OCI-LY7 (cell line): ENCODE results near the gene EARS2. TPM values are rescaled to one million over a fixed set of nuclear protein-coding genes. Genes with fewer than 3 reads are reported as not detected.

Experiments
- BruUV-seq: library from RNA; stranded (reverse); fragments of 400-500 nt; replicated peaks from 2 replicates; lab custom pipeline; 2021; lab: Mats Ljungman, UMichigan
- CTCF ChIA-PET: fragments of 300-600 bp; sonication (Branson Sonifier 250); formaldehyde crosslinking; loops from one replicate; lab custom pipeline; 2022; ENCODE audit warnings: antibody characterized with exemption; ENCODE audit not compliant: unreplicated experiment; lab: Charles Lee
- POLR2A ChIA-PET: fragments of 300-600 bp; sonication (Branson Sonifier 250); formaldehyde crosslinking; loops from one replicate; lab custom pipeline; 2022; ENCODE audit warnings: antibody characterized with exemption; lab: Charles Lee
- DNase-seq: peaks from one replicate; pipeline ENCODE4 v3.0.0-alpha.2; 2015; ENCODE audit warnings: low spot score
- H2AFZ ChIP-seq: fragments of 200-600 bp; sonication (generic), shearing (Covaris generic); 2 replicates; pipeline ENCODE4 v1.6.1; 2014; ENCODE audit warnings: mild to moderate bottlenecking, antibody characterized with exemption, low read length, moderate library complexity
- H3K27ac ChIP-seq: fragments of 200-600 bp; sonication (generic); 2 replicates; pipeline ENCODE4 v1.5.1; 2014; ENCODE audit warnings: mixed run types, low read depth, mild to moderate bottlenecking, moderate library complexity, low read length, inconsistent platforms; ENCODE audit not compliant: poor library complexity, severe bottlenecking
- H3K36me3 ChIP-seq: fragments of 200-600 bp; sonication (generic); 2 replicates; pipeline ENCODE4 v1.6.1; 2014; ENCODE audit warnings: mild to moderate bottlenecking, antibody characterized with exemption, low read length, moderate library complexity, mixed read lengths; ENCODE audit not compliant: insufficient read depth
- H3K4me1 ChIP-seq: fragments of 200-600 bp; sonication (generic); 2 replicates; pipeline ENCODE4 v1.5.1; 2014; ENCODE audit warnings: mild to moderate bottlenecking, low read length; ENCODE audit not compliant: insufficient read depth, poor library complexity, severe bottlenecking
- H3K4me2 ChIP-seq: fragments of 200-600 bp; sonication (generic); 2 replicates; pipeline ENCODE4 v1.6.1; 2014; ENCODE audit warnings: mild to moderate bottlenecking, low read length
- H3K4me3 ChIP-seq: fragments of 200-600 bp; sonication (generic); 2 replicates; pipeline ENCODE4 v1.5.1; 2014; ENCODE audit warnings: mild to moderate bottlenecking, low read depth, low read length; ENCODE audit not compliant: poor library complexity, severe bottlenecking
- H3K79me2 ChIP-seq: fragments of 200-600 bp; sonication (generic); 2 replicates; pipeline ENCODE4 v1.6.1; 2016; ENCODE audit warnings: low read depth, mild to moderate bottlenecking, low read length, moderate library complexity, mixed read lengths; ENCODE audit not compliant: insufficient read depth
- H3K9me2 ChIP-seq: fragments of 200-600 bp; sonication (generic); 2 replicates; pipeline ENCODE4 v1.6.1; 2016; ENCODE audit warnings: mild to moderate bottlenecking, low read length, mixed read lengths; ENCODE audit not compliant: insufficient read depth
- H3K9me3 ChIP-seq: fragments of 200-600 bp; sonication (generic); 2 replicates; pipeline ENCODE4 v1.6.1; 2014; ENCODE audit warnings: mild to moderate bottlenecking, mixed run types, low read length, mixed read lengths
- H4K20me1 ChIP-seq: fragments of 200-600 bp; sonication (generic); 2 replicates; pipeline ENCODE4 v1.6.1; 2014; ENCODE audit warnings: mild to moderate bottlenecking, antibody characterized with exemption, low read length, moderate library complexity, mixed read lengths; ENCODE audit not compliant: insufficient read depth
- EZH2phosphoT487 ChIP-seq: fragments of 200-600 bp; sonication (generic); IDR thresholded peaks from 2 replicates; pipeline ENCODE4 v1.6.1; 2018; ENCODE audit warnings: low read depth, borderline replicate concordance, mild to moderate bottlenecking, mixed run types, antibody characterized with exemption, low read length, moderate library complexity, mixed read lengths
- intact Hi-C: fragments of 100-400 bp; cut with micrococcal nuclease; formaldehyde crosslinking; loops from one replicate; pipeline ENCODE4 v1.10.0; 2022; ENCODE audit not compliant: unreplicated experiment
- total RNA-seq, 2 experiments: library from RNA; depleted of rRNA in 1 of 2; stranded (reverse); fragments of >200 nt in 1 of 2; shearing (Covaris generic) in 1 of 2; gene quantifications; 2 replicates each; pipeline ENCODE4 v1.2.3, GENCODE V29; 2014 to 2022
- TF ChIP-seq, protein P1 (sequence below): fragments of 200-600 bp; sonication (generic); conservative IDR thresholded peaks from 2 replicates; pipeline ENCODE4 v1.5.1; 2014; ENCODE audit warnings: mild to moderate bottlenecking, antibody characterized with exemption, low read length, moderate library complexity, mixed read lengths

Gene EARS2
- total RNA-seq, 2 experiments from 2014 or later = 38.5 to 42.1 TPM

DNA sequence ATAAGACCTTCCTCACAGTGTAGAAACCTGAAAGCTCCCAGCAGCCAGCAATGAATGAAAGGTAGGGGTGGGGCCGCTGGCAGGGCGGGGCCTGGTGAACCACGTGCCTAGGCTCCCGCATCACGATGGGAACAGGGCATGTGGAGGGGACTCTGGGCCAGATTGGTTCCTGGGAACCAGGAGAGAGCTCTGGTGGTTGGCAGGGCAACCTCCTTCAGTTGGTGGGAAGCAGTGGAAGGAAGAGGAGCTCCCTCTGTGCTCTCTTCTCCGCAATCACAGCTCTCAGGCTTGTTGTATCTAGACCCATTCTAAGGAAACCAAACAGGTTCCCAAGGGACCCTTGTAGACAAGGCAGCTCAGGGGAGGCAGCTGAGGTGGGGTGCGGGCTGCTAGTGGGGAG lies 57.3 kb downstream of the EARS2 start:
- ChIA-PET CTCF (no interaction called here), POLR2A (interaction anchor here (0.7 to 0.9 kb wide), 2 partner anchors 13 to 16 kb away, joined by 3 to 4 read pairs; no protein-coding TSS in a partner anchor)
- no peak overlapping the region for H3K27ac ChIP-seq
- H3K4me3 ChIP-seq = peak overlapping the region; percentile 12
- no peaks in the 10 kb centered on the region for H3K9me3 ChIP-seq
- peaks cover 79% of the 10 kb centered on the region for H4K20me1 ChIP-seq
- DNase-seq = peak; percentile 35
- no peaks in the 10 kb centered on the region for H3K9me2 ChIP-seq
- intact Hi-C loops = no loop called here
- BruUV-seq = no TSS peak
- peak overlapping the region; percentile 53 for H3K4me2 ChIP-seq
- TF ChIP-seq, protein P1, sequence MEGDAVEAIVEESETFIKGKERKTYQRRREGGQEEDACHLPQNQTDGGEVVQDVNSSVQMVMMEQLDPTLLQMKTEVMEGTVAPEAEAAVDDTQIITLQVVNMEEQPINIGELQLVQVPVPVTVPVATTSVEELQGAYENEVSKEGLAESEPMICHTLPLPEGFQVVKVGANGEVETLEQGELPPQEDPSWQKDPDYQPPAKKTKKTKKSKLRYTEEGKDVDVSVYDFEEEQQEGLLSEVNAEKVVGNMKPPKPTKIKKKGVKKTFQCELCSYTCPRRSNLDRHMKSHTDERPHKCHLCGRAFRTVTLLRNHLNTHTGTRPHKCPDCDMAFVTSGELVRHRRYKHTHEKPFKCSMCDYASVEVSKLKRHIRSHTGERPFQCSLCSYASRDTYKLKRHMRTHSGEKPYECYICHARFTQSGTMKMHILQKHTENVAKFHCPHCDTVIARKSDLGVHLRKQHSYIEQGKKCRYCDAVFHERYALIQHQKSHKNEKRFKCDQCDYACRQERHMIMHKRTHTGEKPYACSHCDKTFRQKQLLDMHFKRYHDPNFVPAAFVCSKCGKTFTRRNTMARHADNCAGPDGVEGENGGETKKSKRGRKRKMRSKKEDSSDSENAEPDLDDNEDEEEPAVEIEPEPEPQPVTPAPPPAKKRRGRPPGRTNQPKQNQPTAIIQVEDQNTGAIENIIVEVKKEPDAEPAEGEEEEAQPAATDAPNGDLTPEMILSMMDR = no peak
- no peak for TF ChIP-seq EZH2phosphoT487
- peaks cover 87% of the 10 kb centered on the region for H3K4me1 ChIP-seq
- peaks cover 100% of the 10 kb centered on the region for H3K79me2 ChIP-seq
- H2AFZ ChIP-seq = no peak overlapping the region
- H3K36me3 ChIP-seq = peaks cover 99% of the 10 kb centered on the region

DNA sequence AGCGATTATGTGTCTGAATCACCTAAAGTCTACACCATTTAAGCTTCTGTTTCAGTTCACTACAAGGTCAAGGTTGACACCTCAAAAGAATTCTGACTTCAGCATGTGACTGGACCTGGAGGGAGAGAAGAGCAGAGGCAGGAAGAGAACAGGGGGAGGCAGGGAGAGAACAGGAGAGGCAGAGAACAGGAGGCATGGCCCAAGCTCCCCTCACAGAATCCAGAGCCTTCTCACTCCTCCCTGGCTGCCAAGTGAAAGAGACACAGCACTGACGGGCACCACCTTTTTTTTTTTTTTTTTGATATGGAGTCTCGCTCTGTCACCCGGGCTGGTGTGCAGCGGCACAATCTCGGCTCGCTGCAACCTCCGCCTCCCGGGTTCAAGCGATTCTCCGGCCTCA lies 58.3 kb downstream of the EARS2 start:
- Histone ChIP-seq H4K20me1 (peaks cover 71% of the 10 kb centered on the region), H3K79me2 (peaks cover 100% of the 10 kb centered on the region), H3K9me3 (no peaks in the 10 kb centered on the region), H3K27ac (peak overlapping the region; percentile 5), H3K4me3 (no peak overlapping the region), H3K36me3 (peaks cover 99% of the 10 kb centered on the region), H3K4me2 (peak overlapping the region; percentile 53), H2AFZ (no peak overlapping the region), H3K9me2 (no peaks in the 10 kb centered on the region), H3K4me1 (peaks cover 77% of the 10 kb centered on the region)
- no peak for DNase-seq
- ChIA-PET CTCF (no interaction called here), POLR2A (interaction anchor here (0.7 to 0.8 kb wide), 2 partner anchors 10 to 23 kb away, joined by 3 to 4 read pairs; no protein-coding TSS in a partner anchor)
- intact Hi-C loops = no loop called here
- TF ChIP-seq, protein P1 = no peak
- TF ChIP-seq EZH2phosphoT487 = no peak
- BruUV-seq = no TSS peak

DNA sequence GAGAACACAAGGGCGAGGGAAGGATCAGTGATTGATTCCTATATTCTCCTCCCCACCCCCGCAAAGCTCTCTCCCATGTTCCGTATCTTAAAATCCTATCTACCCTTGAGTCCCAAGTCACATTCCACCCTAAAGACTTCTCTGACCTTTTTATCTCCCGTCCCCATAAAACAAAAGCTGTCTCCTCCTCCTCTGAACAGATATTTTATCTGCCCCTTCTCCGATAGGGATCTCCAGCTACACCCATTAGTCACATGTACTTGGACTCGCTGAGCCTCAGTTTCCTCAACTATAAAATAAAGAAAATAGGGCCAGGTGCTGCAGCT lies 59.6 kb downstream of the EARS2 start:
- DNase-seq = no peak
- Histone ChIP-seq H3K9me3 (no peaks in the 10 kb centered on the region), H3K9me2 (no peaks in the 10 kb centered on the region), H3K36me3 (peaks cover 100% of the 10 kb centered on the region), H4K20me1 (peaks cover 68% of the 10 kb centered on the region), H2AFZ (no peak overlapping the region), H3K4me3 (no peak overlapping the region), H3K4me1 (peaks cover 64% of the 10 kb centered on the region), H3K79me2 (peaks cover 96% of the 10 kb centered on the region), H3K4me2 (peak overlapping the region; percentile 53; the same call in 1 of the 2 replicates), H3K27ac (peak overlapping the region; percentile 3)
- intact Hi-C loops = no loop called here
- no peak for TF ChIP-seq EZH2phosphoT487
- TF ChIP-seq, protein P1 = no peak
- POLR2A ChIA-PET = interaction anchor here (0.9 to 1.3 kb wide), 2 partner anchors 18 to 59 kb away, joined by 3 read pairs; no protein-coding TSS in a partner anchor
- BruUV-seq = no TSS peak
- CTCF ChIA-PET = no interaction called here
